ENCODE data around the gene EIF5B.

EIF5B gene

GRCh38 chr2:99376254-99376864 is 39.2 kb downstream of the EIF5B start:
- no peaks in the 10 kb centered on the region for H3K36me3 ChIP-seq (ENCODE audit: control insufficient read depth, insufficient read depth, low read length)
- H3K4me3 ChIP-seq (ENCODE audit: low read length): no peak overlapping the region
- H3K9me3 ChIP-seq (ENCODE audit: control insufficient read depth, low read length): no peaks in the 10 kb centered on the region
- H3K27me3 ChIP-seq (ENCODE audit: control insufficient read depth, insufficient read depth, low read length): no peaks in the 10 kb centered on the region
- no peaks in the 10 kb centered on the region for H3K4me1 ChIP-seq (ENCODE audit: control insufficient read depth, insufficient read depth, low read length)
- no peak overlapping the region for H3K9ac ChIP-seq (ENCODE audit: low read length)

- Histone ChIP-seq H3K4me3 (ENCODE audit: low read length) (no peak overlapping the region), H3K4me1 (ENCODE audit: control insufficient read depth, insufficient read depth, low read length) (no peaks in the 10 kb centered on the region), H3K36me3 (ENCODE audit: control insufficient read depth, insufficient read depth, low read length) (no peaks in the 10 kb centered on the region), H3K9me3 (ENCODE audit: control insufficient read depth, low read length) (no peaks in the 10 kb centered on the region), H3K27me3 (ENCODE audit: control insufficient read depth, insufficient read depth, low read length) (no peaks in the 10 kb centered on the region), H3K9ac (ENCODE audit: low read length) (no peak overlapping the region)
Measured at GRCh38 chr2:99377879-99378278, 40.7 kb downstream of the EIF5B start.

- no peak overlapping the region for H3K4me3 ChIP-seq (ENCODE audit: low read length)
- H3K36me3 ChIP-seq (ENCODE audit: control insufficient read depth, insufficient read depth, low read length): no peaks in the 10 kb centered on the region
- H3K9ac ChIP-seq (ENCODE audit: low read length): no peak overlapping the region
- H3K27me3 ChIP-seq (ENCODE audit: control insufficient read depth, insufficient read depth, low read length): no peaks in the 10 kb centered on the region
- H3K4me1 ChIP-seq (ENCODE audit: control insufficient read depth, insufficient read depth, low read length): no peaks in the 10 kb centered on the region
- H3K9me3 ChIP-seq (ENCODE audit: control insufficient read depth, low read length): no peaks in the 10 kb centered on the region
Measured at GRCh38 chr2:99380376-99381010, 43.3 kb downstream of the EIF5B start.

GRCh38 chr2:99382143-99382542 is 45.0 kb downstream of the EIF5B start:
- Histone ChIP-seq H3K27me3 (ENCODE audit: control insufficient read depth, insufficient read depth, low read length) (no peaks in the 10 kb centered on the region), H3K4me1 (ENCODE audit: control insufficient read depth, insufficient read depth, low read length) (no peaks in the 10 kb centered on the region), H3K36me3 (ENCODE audit: control insufficient read depth, insufficient read depth, low read length) (no peaks in the 10 kb centered on the region), H3K4me3 (ENCODE audit: low read length) (no peak overlapping the region), H3K9ac (ENCODE audit: low read length) (no peak overlapping the region), H3K9me3 (ENCODE audit: control insufficient read depth, low read length) (no peaks in the 10 kb centered on the region)

GRCh38 chr2:99386011-99386410 is 48.8 kb downstream of the EIF5B start:
- no peaks in the 10 kb centered on the region for H3K4me1 ChIP-seq (ENCODE audit: control insufficient read depth, insufficient read depth, low read length)
- no peaks in the 10 kb centered on the region for H3K36me3 ChIP-seq (ENCODE audit: control insufficient read depth, insufficient read depth, low read length)
- H3K4me3 ChIP-seq (ENCODE audit: low read length): no peak overlapping the region
- H3K9me3 ChIP-seq (ENCODE audit: control insufficient read depth, low read length): no peaks in the 10 kb centered on the region
- no peak overlapping the region for H3K9ac ChIP-seq (ENCODE audit: low read length)
- no peaks in the 10 kb centered on the region for H3K27me3 ChIP-seq (ENCODE audit: control insufficient read depth, insufficient read depth, low read length)

- Histone ChIP-seq H3K9ac (ENCODE audit: low read length) (no peak overlapping the region), H3K4me3 (ENCODE audit: low read length) (no peak overlapping the region), H3K36me3 (ENCODE audit: control insufficient read depth, insufficient read depth, low read length) (no peaks in the 10 kb centered on the region), H3K27me3 (ENCODE audit: control insufficient read depth, insufficient read depth, low read length) (no peaks in the 10 kb centered on the region), H3K9me3 (ENCODE audit: control insufficient read depth, low read length) (no peaks in the 10 kb centered on the region), H3K4me1 (ENCODE audit: control insufficient read depth, insufficient read depth, low read length) (no peaks in the 10 kb centered on the region)
Measured at GRCh38 chr2:99388892-99389291, 51.7 kb downstream of the EIF5B start.

GRCh38 chr2:99389371-99389770 is 52.2 kb downstream of the EIF5B start:
- Histone ChIP-seq H3K9ac (ENCODE audit: low read length) (no peak overlapping the region), H3K9me3 (ENCODE audit: control insufficient read depth, low read length) (no peaks in the 10 kb centered on the region), H3K4me1 (ENCODE audit: control insufficient read depth, insufficient read depth, low read length) (no peaks in the 10 kb centered on the region), H3K27me3 (ENCODE audit: control insufficient read depth, insufficient read depth, low read length) (no peaks in the 10 kb centered on the region), H3K36me3 (ENCODE audit: control insufficient read depth, insufficient read depth, low read length) (no peaks in the 10 kb centered on the region), H3K4me3 (ENCODE audit: low read length) (no peak overlapping the region)

- no peaks in the 10 kb centered on the region for H3K4me1 ChIP-seq (ENCODE audit: control insufficient read depth, insufficient read depth, low read length)
- no peaks in the 10 kb centered on the region for H3K9me3 ChIP-seq (ENCODE audit: control insufficient read depth, low read length)
- no peak overlapping the region for H3K9ac ChIP-seq (ENCODE audit: low read length)
- no peaks in the 10 kb centered on the region for H3K27me3 ChIP-seq (ENCODE audit: control insufficient read depth, insufficient read depth, low read length)
- no peak overlapping the region for H3K4me3 ChIP-seq (ENCODE audit: low read length)
- no peaks in the 10 kb centered on the region for H3K36me3 ChIP-seq (ENCODE audit: control insufficient read depth, insufficient read depth, low read length)
Measured at GRCh38 chr2:99389946-99390345, 52.8 kb downstream of the EIF5B start.

- no peaks in the 10 kb centered on the region for H3K27me3 ChIP-seq (ENCODE audit: control insufficient read depth, insufficient read depth, low read length)
- H3K9ac ChIP-seq (ENCODE audit: low read length): no peak overlapping the region
- peaks cover 7% of the 10 kb centered on the region for H3K36me3 ChIP-seq (ENCODE audit: control insufficient read depth, insufficient read depth, low read length)
- no peaks in the 10 kb centered on the region for H3K9me3 ChIP-seq (ENCODE audit: control insufficient read depth, low read length)
- H3K4me3 ChIP-seq (ENCODE audit: low read length): no peak overlapping the region
- no peaks in the 10 kb centered on the region for H3K4me1 ChIP-seq (ENCODE audit: control insufficient read depth, insufficient read depth, low read length)
Measured at GRCh38 chr2:99395589-99396130, 58.5 kb downstream of the EIF5B start.

- H3K9ac ChIP-seq (ENCODE audit: low read length): no peak overlapping the region
- H3K9me3 ChIP-seq (ENCODE audit: control insufficient read depth, low read length): no peaks in the 10 kb centered on the region
- H3K4me3 ChIP-seq (ENCODE audit: low read length): no peak overlapping the region
- H3K27me3 ChIP-seq (ENCODE audit: control insufficient read depth, insufficient read depth, low read length): no peaks in the 10 kb centered on the region
- H3K4me1 ChIP-seq (ENCODE audit: control insufficient read depth, insufficient read depth, low read length): no peaks in the 10 kb centered on the region
- peaks cover 7% of the 10 kb centered on the region for H3K36me3 ChIP-seq (ENCODE audit: control insufficient read depth, insufficient read depth, low read length)
Measured at GRCh38 chr2:99397266-99397920, 60.2 kb downstream of the EIF5B start.

- H3K9ac ChIP-seq (ENCODE audit: low read length): no peak overlapping the region
- H3K4me3 ChIP-seq (ENCODE audit: low read length): no peak overlapping the region
- no peaks in the 10 kb centered on the region for H3K27me3 ChIP-seq (ENCODE audit: control insufficient read depth, insufficient read depth, low read length)
- no peaks in the 10 kb centered on the region for H3K9me3 ChIP-seq (ENCODE audit: control insufficient read depth, low read length)
- peaks cover 9% of the 10 kb centered on the region for H3K36me3 ChIP-seq (ENCODE audit: control insufficient read depth, insufficient read depth, low read length)
- no peaks in the 10 kb centered on the region for H3K4me1 ChIP-seq (ENCODE audit: control insufficient read depth, insufficient read depth, low read length)
Measured at GRCh38 chr2:99398303-99398702, 61.1 kb downstream of the EIF5B start.

- Histone ChIP-seq H3K4me1 (ENCODE audit: control insufficient read depth, insufficient read depth, low read length) (no peaks in the 10 kb centered on the region), H3K27me3 (ENCODE audit: control insufficient read depth, insufficient read depth, low read length) (no peaks in the 10 kb centered on the region), H3K9me3 (ENCODE audit: control insufficient read depth, low read length) (no peaks in the 10 kb centered on the region), H3K4me3 (ENCODE audit: low read length) (no peak overlapping the region), H3K9ac (ENCODE audit: low read length) (no peak overlapping the region), H3K36me3 (ENCODE audit: control insufficient read depth, insufficient read depth, low read length) (peaks cover 12% of the 10 kb centered on the region)
Measured at GRCh38 chr2:99399063-99399462, 61.9 kb downstream of the EIF5B start.
